Smooth muscle cell (in vitro differentiated cells): Measurements from ENCODE around the gene LYZ. TPM values are rescaled to one million over a fixed set of nuclear protein-coding genes. Genes with fewer than 3 reads are reported as not detected.

Experiments
- DNase-seq: peaks from one replicate; lab custom pipeline; 2025; ENCODE audit not compliant: unreplicated experiment; lab: John Stamatoyannopoulos, UW
- H2AFZ ChIP-seq: fragments of 200-600 bp; sonication (generic); 2 replicates; pipeline ENCODE4 v1.6.0; 2016; ENCODE audit warnings: antibody characterized with exemption, low read depth, mild to moderate bottlenecking
- H3F3A ChIP-seq: fragments of 200-600 bp; sonication (generic); 2 replicates; pipeline ENCODE4 v1.6.0; 2017; ENCODE audit warnings: antibody characterized with exemption, low read depth
- H3K27ac ChIP-seq: fragments of 200-600 bp; sonication (generic); 2 replicates; pipeline ENCODE4 v1.5.1; 2016; ENCODE audit warnings: low read depth, mild to moderate bottlenecking
- H3K27me3 ChIP-seq: fragments of 200-600 bp; sonication (generic); 2 replicates; pipeline ENCODE4 v1.6.1; 2016; ENCODE audit warnings: low read depth, mild to moderate bottlenecking
- H3K36me3 ChIP-seq: fragments of 200-600 bp; sonication (generic); 2 replicates; pipeline ENCODE4 v1.5.1; 2016; ENCODE audit warnings: low read depth
- H3K4me1 ChIP-seq: fragments of 200-600 bp; sonication (generic); 2 replicates; pipeline ENCODE4 v1.5.1; 2016; ENCODE audit warnings: low read depth
- H3K4me2 ChIP-seq: fragments of 200-600 bp; sonication (generic); 2 replicates; pipeline ENCODE4 v1.6.0; 2016; ENCODE audit warnings: mild to moderate bottlenecking
- H3K4me3 ChIP-seq: fragments of 200-600 bp; sonication (generic); 2 replicates; pipeline ENCODE4 v1.5.1; 2016; ENCODE audit warnings: mild to moderate bottlenecking
- H3K79me2 ChIP-seq: fragments of 200-600 bp; sonication (generic); 2 replicates; pipeline ENCODE4 v1.6.0; 2016; ENCODE audit warnings: low read depth, mild to moderate bottlenecking
- H3K9ac ChIP-seq: fragments of 200-600 bp; sonication (generic); 2 replicates; pipeline ENCODE4 v1.6.0; 2016; ENCODE audit warnings: low read depth
- H3K9me3 ChIP-seq: fragments of 200-600 bp; sonication (generic); replicated peaks from 2 replicates; pipeline ENCODE4 v1.5.1; 2016; ENCODE audit warnings: low read depth
- H4K20me1 ChIP-seq: fragments of 200-600 bp; sonication (generic); 2 replicates; pipeline ENCODE4 v1.6.0; 2016; ENCODE audit warnings: low read depth
- CTCF ChIP-seq: fragments of 200-600 bp; sonication (generic); IDR thresholded peaks from 2 replicates; pipeline ENCODE4 v1.5.1; 2017; ENCODE audit warnings: borderline replicate concordance, mild to moderate bottlenecking, antibody characterized with exemption; ENCODE audit not compliant: insufficient read depth, poor library complexity, severe bottlenecking
- WGBS: methylation state at CpG from one replicate; pipeline ENCODE4 v1.1.7; 2016; ENCODE audit warnings: low lambda C conversion rate; 5-methylcytosine and 5-hydroxymethylcytosine counted together
- polyA plus RNA-seq: library from polyadenylated mRNA; unstranded; fragments of >200 nt; fragmentation: Nextera tagmentation; extraction: Ambion mirVana; gene quantifications from 2 replicates; pipeline ENCODE4 v1.2.1, GENCODE V29; 2016
- small RNA-seq: library from RNA; depleted of rRNA; stranded (forward); fragments of <200 nt; gene quantifications from one replicate; pipeline ENCODE3, GENCODE V24; 2014
- total RNA-seq: library from RNA; depleted of rRNA; stranded (reverse); fragments of >200 nt; gene quantifications from 2 replicates; pipeline ENCODE4 v1.2.3, GENCODE V29; 2014

LYZ gene
- total and polyA plus RNA-seq, 2 experiments from 2014 or later = not detected

- no peak overlapping the region for H3K4me3 ChIP-seq
- no peak for DNase-seq
- no peaks in the 10 kb centered on the region for H4K20me1 ChIP-seq
- H3K79me2 ChIP-seq = no peaks in the 10 kb centered on the region
- H3K4me2 ChIP-seq = no peak overlapping the region
- peaks cover 26% of the 10 kb centered on the region for H3F3A ChIP-seq
- no peaks in the 10 kb centered on the region for H3K9me3 ChIP-seq
- no peak overlapping the region for H3K9ac ChIP-seq
- H3K4me1 ChIP-seq = peaks cover 15% of the 10 kb centered on the region
- TF ChIP-seq CTCF = no peak
- peak overlapping the region; percentile 22 for H2AFZ ChIP-seq
- H3K36me3 ChIP-seq = peaks cover 9% of the 10 kb centered on the region
- WGBS = 38% methylated on average over 4 of the region's 4 CpGs
- peak overlapping the region; percentile 27 for H3K27ac ChIP-seq
- H3K27me3 ChIP-seq = no peaks in the 10 kb centered on the region
Measured at GRCh38 chr12:69401940-69402339, 53.8 kb downstream of the LYZ start.

Small RNA genes lying within 50 kb of the gene (small RNA-seq; reads per million reads assigned to genes)
- gene RN7SL804P = not detected

Other genes starting within 250 kb of the LYZ start
- 21.5 and 24.6 TPM in 2 replicates for gene CPSF6, start 108.8 kb upstream of the LYZ start, total RNA-seq
- 35.9 and 42.6 TPM in 2 replicates for gene CPSF6, start 108.8 kb upstream of the LYZ start, polyA plus RNA-seq
- 22.8 and 32.7 TPM in 2 replicates for gene YEATS4, start 11.4 kb downstream of the LYZ start, total RNA-seq
- gene YEATS4, start 11.4 kb downstream of the LYZ start, polyA plus RNA-seq = 9.9 and 21.4 TPM in 2 replicates
- 90.2 and 169 TPM in 2 replicates for gene FRS2, start 122.0 kb downstream of the LYZ start, total RNA-seq
- gene FRS2, start 122.0 kb downstream of the LYZ start, polyA plus RNA-seq = 21.6 and 23.8 TPM in 2 replicates
- gene CCT2, start 237.1 kb downstream of the LYZ start, total RNA-seq = 236 and 280 TPM in 2 replicates
- 151 and 171 TPM in 2 replicates for gene CCT2, start 237.1 kb downstream of the LYZ start, polyA plus RNA-seq